ENCODE results near the gene RAB1A.

GRCh38 chr2:65144571-65144970 is 14.7 kb upstream of the RAB1A start:
- TF ChIP-seq CTCF (IDR thresholded peaks at IDR 0.05) (no peak), POLR2A (IDR thresholded peaks at IDR 0.05) (no peak)

All from uterus (tissue), 2 donors.